Psoas muscle (tissue), 8 donors: ENCODE measurements around the gene RPL37A. TPM values are rescaled to one million over a fixed set of nuclear protein-coding genes. Genes with fewer than 3 reads are reported as not detected.

ENCODE experiments used
- ATAC-seq, 4 donors: fragments of 200-7000 bp; cut with Tn5 transposase; one replicate each; pipeline ENCODE4 v1.9.1; 2020; ENCODE audit warnings: moderate library complexity in 3 of 4, mild to moderate bottlenecking in 2 of 4
- DNase-seq, 2 donors: peaks; one replicate each; pipeline ENCODE4 v3.0.0-alpha.2; 2020
- H3K27ac ChIP-seq: fragments of 200-600 bp; one replicate; pipeline ENCODE4 v1.8.0; 2022
- H3K27me3 ChIP-seq, 3 donors: fragments of 200-600 bp in 1 of 3; one replicate each; pipeline versions ENCODE4 v1.6.1 to v1.8.0; 2013 to 2022; ENCODE audit warnings: low read length in 2 of 3, mild to moderate bottlenecking in 2 of 3, moderate library complexity in 1 of 3; ENCODE audit not compliant: insufficient read depth in 3 of 3
- H3K36me3 ChIP-seq, 2 donors: fragments of 200-600 bp in 1 of 2; one replicate each; pipeline versions ENCODE4 v1.6.1 to v1.8.0; 2013 to 2022; ENCODE audit warnings: low read depth in 1 of 2, mild to moderate bottlenecking in 1 of 2, moderate library complexity in 1 of 2; ENCODE audit not compliant: insufficient read depth in 1 of 2
- H3K4me1 ChIP-seq: fragments of 200-600 bp; one replicate; pipeline ENCODE4 v1.8.0; 2022
- H3K4me3 ChIP-seq: fragments of 200-600 bp; one replicate; pipeline ENCODE4 v1.8.0; 2022; ENCODE audit warnings: mild to moderate bottlenecking
- H3K9me3 ChIP-seq: fragments of 200-600 bp; one replicate; pipeline ENCODE4 v1.8.0; 2022
- WGBS, 3 donors: extraction: QIAGEN DNeasy Blood & Tissue Kit; methylation state at CpG; one replicate each; pipeline versions ENCODE4 v1.1.6 to v1.1.7; 2013; 5-methylcytosine and 5-hydroxymethylcytosine counted together
- intact Hi-C, 2 donors: fragments of 100-400 bp; cut with DNase I; formaldehyde crosslinking; loops; one replicate each; pipeline versions ENCODE4 v1.11.0 to v1.14.2; 2022
- polyA plus RNA-seq, 3 donors: library from polyadenylated mRNA; stranded (reverse); fragments of 200-250 nt; gene quantifications; one replicate each; pipeline ENCODE4 v1.2.3, GENCODE V29; 2013
- total RNA-seq, 4 donors: library from RNA; stranded (reverse); fragmentation: NEBNext Ultra II Directional in 2 of 4; extraction: Animal tissue kit (Norgen Biotek cat#: 25700) in 2 of 4; gene quantifications; one replicate each; pipeline versions ENCODE4 v1.2.1 to v1.2.4, GENCODE V29; 2021 to 2023
- TF ChIP-seq, protein P1 (sequence below): fragments of 200-600 bp; IDR thresholded peaks from one replicate; pipeline ENCODE4 v1.8.0; 2022; ENCODE audit warnings: antibody characterized with exemption
- donor health status: healthy with polysubstance abuse.
- donor health status: DM: no; HTN: no; CAD: no; lungs with moderate emphysema.
- donor health status: Bipolar disorder and iron deficiency.
- donor health status: healthy.
- donor health status: DM: yes; HTN: yes; CAD: no.
- donor health status: DM: no; HTN: no; CAD: no.
- donor health status: DM: no; HTN: no; CAD: no.
- donor health status: DM: yes; HTN: yes; CAD: no.

RPL37A gene
- total and polyA plus RNA-seq, 7 donors, result 2,701 to 6,936 (median 3,343) TPM

DNA sequence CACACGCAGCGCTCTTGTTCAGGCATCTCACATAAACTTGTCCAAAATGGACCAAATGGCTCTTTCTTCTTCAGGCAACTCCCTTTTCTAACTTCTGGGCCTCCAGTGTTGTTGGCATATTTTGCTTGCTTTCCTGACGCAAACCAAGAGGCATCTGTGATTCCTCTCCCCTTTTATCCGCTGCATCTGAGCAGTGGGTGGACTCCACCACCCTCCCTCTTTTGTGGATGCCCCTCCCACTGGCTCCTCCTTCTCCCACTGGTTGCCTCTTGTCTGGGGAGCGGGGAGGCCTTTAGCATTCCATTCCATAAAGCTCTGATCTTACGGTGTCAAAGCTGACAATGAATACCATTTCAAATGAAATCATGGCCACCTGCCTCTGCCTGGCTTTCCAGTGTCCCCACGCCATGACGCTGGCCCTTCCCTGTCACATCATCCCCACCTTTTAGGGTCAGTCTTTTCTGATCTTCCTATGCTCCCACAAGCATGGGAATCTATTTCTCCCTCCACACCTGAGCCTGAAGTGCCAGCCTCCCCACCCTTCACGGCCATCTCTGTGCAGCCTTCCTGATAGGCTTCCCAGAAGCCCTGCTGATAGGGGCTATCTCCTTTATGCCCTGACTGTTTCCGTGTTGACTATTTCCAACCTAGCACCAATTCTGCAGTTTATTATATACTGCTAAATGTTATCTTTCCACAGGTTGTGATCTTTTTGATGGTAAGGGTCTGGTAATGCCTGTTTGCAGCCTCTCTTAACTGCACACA lies 51.5 kb downstream of the RPL37A start:
- Histone ChIP-seq H3K9me3 (no peaks in the 10 kb centered on the region), H3K27ac (no peak overlapping the region), H3K4me1 (peaks cover 18% of the 10 kb centered on the region), H3K27me3 (no peaks in the 10 kb centered on the region), H3K4me3 (no peak overlapping the region), H3K36me3 (no peaks in the 10 kb centered on the region)
- no peak for DNase-seq
- TF ChIP-seq, protein P1, sequence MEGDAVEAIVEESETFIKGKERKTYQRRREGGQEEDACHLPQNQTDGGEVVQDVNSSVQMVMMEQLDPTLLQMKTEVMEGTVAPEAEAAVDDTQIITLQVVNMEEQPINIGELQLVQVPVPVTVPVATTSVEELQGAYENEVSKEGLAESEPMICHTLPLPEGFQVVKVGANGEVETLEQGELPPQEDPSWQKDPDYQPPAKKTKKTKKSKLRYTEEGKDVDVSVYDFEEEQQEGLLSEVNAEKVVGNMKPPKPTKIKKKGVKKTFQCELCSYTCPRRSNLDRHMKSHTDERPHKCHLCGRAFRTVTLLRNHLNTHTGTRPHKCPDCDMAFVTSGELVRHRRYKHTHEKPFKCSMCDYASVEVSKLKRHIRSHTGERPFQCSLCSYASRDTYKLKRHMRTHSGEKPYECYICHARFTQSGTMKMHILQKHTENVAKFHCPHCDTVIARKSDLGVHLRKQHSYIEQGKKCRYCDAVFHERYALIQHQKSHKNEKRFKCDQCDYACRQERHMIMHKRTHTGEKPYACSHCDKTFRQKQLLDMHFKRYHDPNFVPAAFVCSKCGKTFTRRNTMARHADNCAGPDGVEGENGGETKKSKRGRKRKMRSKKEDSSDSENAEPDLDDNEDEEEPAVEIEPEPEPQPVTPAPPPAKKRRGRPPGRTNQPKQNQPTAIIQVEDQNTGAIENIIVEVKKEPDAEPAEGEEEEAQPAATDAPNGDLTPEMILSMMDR, result no peak
- ATAC-seq, result no peak
- intact Hi-C loops, result no loop called here
- 91 to 94% (median 94%) methylated on average over 10 of the region's 10 CpGs for WGBS, 3 donors

DNA sequence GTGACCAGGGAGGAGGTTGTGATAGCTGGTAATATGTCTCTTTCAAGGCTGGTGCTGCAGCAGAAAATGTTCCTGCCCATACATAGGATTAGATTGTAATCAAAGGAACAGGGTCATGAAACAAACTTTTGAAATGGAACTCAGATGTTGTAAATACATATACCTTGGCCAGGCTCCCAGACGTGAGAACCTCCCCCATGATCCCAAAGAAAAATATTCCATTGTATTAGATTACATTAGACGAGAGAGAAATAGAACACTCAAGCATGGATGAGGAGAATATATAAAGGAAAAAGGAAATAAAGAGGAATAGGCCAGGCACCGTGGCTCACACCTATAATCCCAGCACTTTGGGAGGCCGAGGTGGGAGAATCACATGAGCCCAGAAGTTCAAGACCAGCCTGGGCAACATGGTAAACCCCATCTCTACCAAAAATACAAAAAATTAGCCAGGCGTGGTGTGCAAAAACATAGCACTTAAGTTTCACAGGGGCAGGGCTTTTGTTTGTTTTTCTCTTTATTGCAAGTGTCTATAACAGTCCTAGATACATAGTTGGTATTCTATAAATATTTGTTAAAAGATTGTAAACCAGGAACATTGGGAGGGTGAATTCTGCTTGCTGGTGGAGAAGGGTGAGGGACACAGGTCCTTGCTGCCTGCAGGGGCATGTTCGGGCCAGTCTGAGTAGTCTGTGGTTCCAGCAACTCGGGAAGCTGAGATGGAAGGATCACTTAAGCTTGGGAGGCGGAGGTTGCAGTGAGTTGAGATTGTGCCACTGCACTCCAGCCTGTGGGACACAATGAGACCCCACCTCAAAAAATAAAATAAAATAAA lies 52.8 kb downstream of the RPL37A start:
- no peak for ATAC-seq
- no peak for DNase-seq
- TF ChIP-seq, protein P1, result no peak
- H3K27me3 ChIP-seq, result no peaks in the 10 kb centered on the region
- H3K9me3 ChIP-seq, result no peaks in the 10 kb centered on the region
- no peaks in the 10 kb centered on the region for H3K36me3 ChIP-seq
- no peak overlapping the region for H3K4me3 ChIP-seq
- no peak overlapping the region for H3K27ac ChIP-seq
- H3K4me1 ChIP-seq, result peaks cover 24% of the 10 kb centered on the region
- intact Hi-C loops, result no loop called here
- 68 to 72% (median 68%) methylated on average over 8 of the region's 8 CpGs for WGBS, 3 donors

DNA sequence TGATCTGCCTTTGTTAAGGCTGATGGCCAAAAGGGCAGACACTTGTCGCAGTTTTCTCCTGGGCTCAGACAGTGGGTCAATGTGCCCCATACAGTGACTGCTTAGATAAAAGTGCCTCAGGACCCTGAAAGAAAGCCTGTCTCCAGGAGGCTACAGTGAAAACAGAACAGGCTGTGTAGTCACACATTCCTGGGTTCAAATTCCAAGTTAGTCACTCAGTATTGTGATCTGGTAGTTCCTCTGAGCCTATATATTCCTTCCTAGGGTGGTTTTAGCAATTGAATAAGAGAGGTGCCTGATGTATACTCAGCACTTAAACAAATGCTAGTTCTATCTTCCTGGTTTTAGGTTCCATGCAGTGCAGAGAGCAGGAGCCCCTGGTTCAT lies 54.4 kb downstream of the RPL37A start:
- H3K4me1 ChIP-seq, result peaks cover 18% of the 10 kb centered on the region
- no peaks in the 10 kb centered on the region for H3K9me3 ChIP-seq
- TF ChIP-seq, protein P1, result no peak
- intact Hi-C loops, result no loop called here
- DNase-seq (no peak), ATAC-seq (no peak)
- H3K27me3 ChIP-seq, result no peaks in the 10 kb centered on the region
- H3K4me3 ChIP-seq, result no peak overlapping the region
- WGBS, 3 donors, result 94 to 100% (median 95%) methylated on average over 1 of the region's 1 CpG
- H3K36me3 ChIP-seq, result no peaks in the 10 kb centered on the region
- H3K27ac ChIP-seq, result no peak overlapping the region

Other genes with a start within 250 kb of the RPL37A start
- not detected for gene MARCHF4, start 126.4 kb upstream of the RPL37A start, total RNA-seq
- gene MARCHF4, start 126.4 kb upstream of the RPL37A start, polyA plus RNA-seq, result under 1 TPM in 2 of 3 donors, not detected in 1; 0.01 to 0.04 TPM
- 10 to 100 TPM in 2 of 4 donors, 1 to 10 TPM in 2; 8.3 to 15.2 (median 10.8) TPM for gene SMARCAL1, start 86.4 kb upstream of the RPL37A start, total RNA-seq
- gene SMARCAL1, start 86.4 kb upstream of the RPL37A start, polyA plus RNA-seq, result 10 to 100 TPM in 2 of 3 donors, 1 to 10 TPM in 1; 7.9 to 18.3 (median 11.4) TPM
- 10 to 100 TPM in 3 of 4 donors, 1 to 10 TPM in 1; 9.4 to 25.5 (median 14.7) TPM for gene IGFBP2, start 134.6 kb downstream of the RPL37A start, total RNA-seq
- 10 to 100 TPM in 2 of 3 donors, 1 to 10 TPM in 1; 8.2 to 33.2 (median 10.0) TPM for gene IGFBP2, start 134.6 kb downstream of the RPL37A start, polyA plus RNA-seq
- 100 to 1,000 TPM; 216 to 451 (median 286) TPM for gene IGFBP5, start 196.7 kb downstream of the RPL37A start, total RNA-seq
- gene IGFBP5, start 196.7 kb downstream of the RPL37A start, polyA plus RNA-seq, result 100 to 1,000 TPM in 1 of 3 donors, 10 to 100 TPM in 2; 44.9 to 210 (median 56.1) TPM